ENCODE results near the gene TSTD2.

DNA sequence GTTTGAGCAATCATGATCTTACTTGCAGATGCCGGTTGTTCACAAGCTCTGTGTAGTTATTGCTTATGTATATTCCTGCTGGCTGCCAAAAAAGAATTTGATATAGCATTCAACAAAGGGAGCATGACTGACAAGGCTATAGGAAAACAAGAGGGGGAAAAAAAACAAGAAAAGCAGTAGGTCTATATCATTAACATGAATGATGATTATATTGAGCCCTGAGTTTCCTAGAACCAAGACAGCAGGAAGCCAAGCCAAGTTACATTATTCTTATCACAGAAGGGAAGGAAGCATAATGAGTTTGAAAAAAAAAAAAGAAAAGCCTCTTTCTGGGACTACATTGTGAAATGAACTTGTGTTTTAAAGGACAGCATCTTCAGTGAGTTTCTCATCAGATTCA, 41.0 kb downstream of the TSTD2 start:
- TF ChIP-seq, protein P1, sequence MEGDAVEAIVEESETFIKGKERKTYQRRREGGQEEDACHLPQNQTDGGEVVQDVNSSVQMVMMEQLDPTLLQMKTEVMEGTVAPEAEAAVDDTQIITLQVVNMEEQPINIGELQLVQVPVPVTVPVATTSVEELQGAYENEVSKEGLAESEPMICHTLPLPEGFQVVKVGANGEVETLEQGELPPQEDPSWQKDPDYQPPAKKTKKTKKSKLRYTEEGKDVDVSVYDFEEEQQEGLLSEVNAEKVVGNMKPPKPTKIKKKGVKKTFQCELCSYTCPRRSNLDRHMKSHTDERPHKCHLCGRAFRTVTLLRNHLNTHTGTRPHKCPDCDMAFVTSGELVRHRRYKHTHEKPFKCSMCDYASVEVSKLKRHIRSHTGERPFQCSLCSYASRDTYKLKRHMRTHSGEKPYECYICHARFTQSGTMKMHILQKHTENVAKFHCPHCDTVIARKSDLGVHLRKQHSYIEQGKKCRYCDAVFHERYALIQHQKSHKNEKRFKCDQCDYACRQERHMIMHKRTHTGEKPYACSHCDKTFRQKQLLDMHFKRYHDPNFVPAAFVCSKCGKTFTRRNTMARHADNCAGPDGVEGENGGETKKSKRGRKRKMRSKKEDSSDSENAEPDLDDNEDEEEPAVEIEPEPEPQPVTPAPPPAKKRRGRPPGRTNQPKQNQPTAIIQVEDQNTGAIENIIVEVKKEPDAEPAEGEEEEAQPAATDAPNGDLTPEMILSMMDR (IDR thresholded peaks at IDR 0.05; ENCODE audit: low read length) = no peak
- no peak for TF ChIP-seq EZH2 (IDR thresholded peaks at IDR 0.05; ENCODE audit: borderline replicate concordance, low read length)
